ENCODE results near the gene CDH23.

Gene CDH23

GRCh38 chr10:71613877-71614276 lies 217.2 kb downstream of the CDH23 start:
- H3K9me3 Mint-ChIP-seq: no peaks in the 10 kb centered on the region

GRCh38 chr10:71614946-71615345 lies 218.2 kb downstream of the CDH23 start:
- Mint-ChIP-seq H3K27ac (peak overlapping the region; percentile 46), H3K4me3 (no peak overlapping the region), H3K9me3 (no peaks in the 10 kb centered on the region), H3K36me3 (no peaks in the 10 kb centered on the region), H3K4me1 (peaks cover 6% of the 10 kb centered on the region)
- DNase-seq (ENCODE audit: low spot score in 2 of 2): no peak
- no peak for ATAC-seq

More at GRCh38 chr10:71613877-71614276, 217.2 kb downstream of the CDH23 start:
- DNase-seq (ENCODE audit: low spot score in 2 of 2): no peak
- H3K4me3 Mint-ChIP-seq: no peak overlapping the region
- H3K4me1 Mint-ChIP-seq: peaks cover 13% of the 10 kb centered on the region
- no peaks in the 10 kb centered on the region for H3K36me3 Mint-ChIP-seq
- no peak overlapping the region for H3K27ac Mint-ChIP-seq
- no peak for ATAC-seq

- DNase-seq (ENCODE audit: low spot score in 2 of 2) (no peak), ATAC-seq (no peak)
- Mint-ChIP-seq H3K36me3 (no peaks in the 10 kb centered on the region), H3K9me3 (no peaks in the 10 kb centered on the region), H3K27ac (no peak overlapping the region), H3K4me1 (peaks cover 6% of the 10 kb centered on the region), H3K4me3 (no peak overlapping the region)
These were observed 219.0 kb downstream of the CDH23 start for GRCh38 chr10:71615538-71616329.

GRCh38 chr10:71616817-71617654 lies 220.3 kb downstream of the CDH23 start:
- no peaks in the 10 kb centered on the region for H3K9me3 Mint-ChIP-seq
- ATAC-seq: no peak
- H3K27ac Mint-ChIP-seq: no peak overlapping the region
- peaks cover 6% of the 10 kb centered on the region for H3K4me1 Mint-ChIP-seq
- no peaks in the 10 kb centered on the region for H3K36me3 Mint-ChIP-seq
- DNase-seq (ENCODE audit: low spot score in 2 of 2): no peak
- no peak overlapping the region for H3K4me3 Mint-ChIP-seq

- ATAC-seq (no peak), DNase-seq (ENCODE audit: low spot score in 2 of 2) (no peak)
- H3K27ac Mint-ChIP-seq: no peak overlapping the region
- H3K4me3 Mint-ChIP-seq: no peak overlapping the region
- H3K4me1 Mint-ChIP-seq: peaks cover 6% of the 10 kb centered on the region
- no peaks in the 10 kb centered on the region for H3K36me3 Mint-ChIP-seq
- H3K9me3 Mint-ChIP-seq: no peaks in the 10 kb centered on the region
These were observed 221.5 kb downstream of the CDH23 start for GRCh38 chr10:71618176-71618575.

- ATAC-seq (no peak), DNase-seq (ENCODE audit: low spot score in 2 of 2) (no peak)
- H3K4me1 Mint-ChIP-seq: peaks cover 6% of the 10 kb centered on the region
- no peaks in the 10 kb centered on the region for H3K9me3 Mint-ChIP-seq
- no peaks in the 10 kb centered on the region for H3K36me3 Mint-ChIP-seq
- no peak overlapping the region for H3K27ac Mint-ChIP-seq
- no peak overlapping the region for H3K4me3 Mint-ChIP-seq
These were observed 221.9 kb downstream of the CDH23 start for GRCh38 chr10:71618598-71618997.

- H3K4me1 Mint-ChIP-seq: no peaks in the 10 kb centered on the region
- H3K9me3 Mint-ChIP-seq: no peaks in the 10 kb centered on the region
- no peak for ATAC-seq
- H3K4me3 Mint-ChIP-seq: no peak overlapping the region
- peak overlapping the region; percentile 13 for H3K27ac Mint-ChIP-seq
- DNase-seq (ENCODE audit: low spot score in 2 of 2): no peak
- no peaks in the 10 kb centered on the region for H3K36me3 Mint-ChIP-seq
These were observed 223.9 kb downstream of the CDH23 start for GRCh38 chr10:71620642-71621041.

- Mint-ChIP-seq H3K36me3 (no peaks in the 10 kb centered on the region), H3K9me3 (no peaks in the 10 kb centered on the region), H3K4me3 (no peak overlapping the region), H3K4me1 (no peaks in the 10 kb centered on the region), H3K27ac (no peak overlapping the region)
- ATAC-seq (no peak), DNase-seq (ENCODE audit: low spot score in 2 of 2) (no peak)
These were observed 224.8 kb downstream of the CDH23 start for GRCh38 chr10:71621231-71622153.

GRCh38 chr10:71622154-71622526 lies 225.4 kb downstream of the CDH23 start:
- Mint-ChIP-seq H3K9me3 (no peaks in the 10 kb centered on the region), H3K4me1 (no peaks in the 10 kb centered on the region), H3K36me3 (no peaks in the 10 kb centered on the region), H3K4me3 (no peak overlapping the region), H3K27ac (no peak overlapping the region)
- DNase-seq (ENCODE audit: low spot score in 2 of 2) (no peak), ATAC-seq (no peak)

GRCh38 chr10:71622616-71623015 lies 225.9 kb downstream of the CDH23 start:
- H3K27ac Mint-ChIP-seq: no peak overlapping the region
- no peak for ATAC-seq

GRCh38 chr10:71623098-71623985 lies 226.6 kb downstream of the CDH23 start:
- ATAC-seq (no peak), DNase-seq (ENCODE audit: low spot score in 2 of 2) (no peak)
- Mint-ChIP-seq H3K36me3 (no peaks in the 10 kb centered on the region), H3K27ac (no peak overlapping the region), H3K4me1 (no peaks in the 10 kb centered on the region), H3K4me3 (no peak overlapping the region), H3K9me3 (no peaks in the 10 kb centered on the region)

More at GRCh38 chr10:71622616-71623015, 225.9 kb downstream of the CDH23 start:
- H3K4me3 Mint-ChIP-seq: no peak overlapping the region
- DNase-seq (ENCODE audit: low spot score in 2 of 2): no peak
- H3K9me3 Mint-ChIP-seq: no peaks in the 10 kb centered on the region
- no peaks in the 10 kb centered on the region for H3K36me3 Mint-ChIP-seq
- no peaks in the 10 kb centered on the region for H3K4me1 Mint-ChIP-seq

- no peak overlapping the region for H3K4me3 Mint-ChIP-seq
- no peaks in the 10 kb centered on the region for H3K4me1 Mint-ChIP-seq
- ATAC-seq: no peak
- H3K27ac Mint-ChIP-seq: no peak overlapping the region
- no peak for DNase-seq (ENCODE audit: low spot score in 2 of 2)
- H3K36me3 Mint-ChIP-seq: no peaks in the 10 kb centered on the region
- H3K9me3 Mint-ChIP-seq: no peaks in the 10 kb centered on the region
These were observed 227.2 kb downstream of the CDH23 start for GRCh38 chr10:71623986-71624291.

- Mint-ChIP-seq H3K4me1 (no peaks in the 10 kb centered on the region), H3K4me3 (no peak overlapping the region), H3K36me3 (no peaks in the 10 kb centered on the region), H3K9me3 (no peaks in the 10 kb centered on the region), H3K27ac (no peak overlapping the region)
- DNase-seq (ENCODE audit: low spot score in 2 of 2) (no peak), ATAC-seq (no peak)
These were observed 228.9 kb downstream of the CDH23 start for GRCh38 chr10:71625445-71626175.

Measured in stimulated activated effector memory CD8-positive, alpha-beta T cell treated with anti-CD3 and anti-CD28 coated beads, Interleukin-12 subunit alpha, Interleukin-12 subunit beta, amount 100 ng/mL, for 72 hours (primary cell).